Stimulated activated CD4-positive, alpha-beta T cell treated with anti-CD3 and anti-CD28 coated beads, Interleukin-4, amount 100 ng/mL, for 48 hours (primary cell): Measurements from ENCODE around the gene TESK2.
"Not testable (repeated sequence)": the region's sequence is repeated elsewhere in the genome, so short reads cannot be mapped to it uniquely, and the experiment has no call there.

Experiments
- DNase-seq, 2 donors: peaks; one replicate each; pipeline ENCODE4 v3.0.0-alpha.2; 2020; ENCODE audit warnings: low read depth in 2 of 2

Gene TESK2

DNA sequence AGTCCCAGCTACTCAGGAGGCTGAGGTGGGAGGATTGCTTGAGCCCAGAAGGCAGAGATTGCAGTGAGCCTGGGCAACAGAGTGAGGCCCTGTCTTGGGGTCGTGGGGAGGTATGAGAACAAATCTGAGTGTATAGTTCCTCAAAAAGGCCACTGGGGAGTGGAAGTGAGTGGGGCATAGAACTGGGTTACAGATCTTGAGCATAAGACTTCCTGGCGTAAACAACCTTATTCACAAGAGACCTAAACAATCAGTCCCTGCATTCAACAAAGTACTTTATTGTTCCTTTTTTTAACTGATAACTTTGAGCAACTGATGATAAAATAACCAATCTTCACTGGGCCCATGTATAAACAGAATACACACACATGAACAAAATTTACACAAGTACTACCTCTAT, 78.1 kb downstream of the TESK2 start:
- DNase-seq = no peak

DNA sequence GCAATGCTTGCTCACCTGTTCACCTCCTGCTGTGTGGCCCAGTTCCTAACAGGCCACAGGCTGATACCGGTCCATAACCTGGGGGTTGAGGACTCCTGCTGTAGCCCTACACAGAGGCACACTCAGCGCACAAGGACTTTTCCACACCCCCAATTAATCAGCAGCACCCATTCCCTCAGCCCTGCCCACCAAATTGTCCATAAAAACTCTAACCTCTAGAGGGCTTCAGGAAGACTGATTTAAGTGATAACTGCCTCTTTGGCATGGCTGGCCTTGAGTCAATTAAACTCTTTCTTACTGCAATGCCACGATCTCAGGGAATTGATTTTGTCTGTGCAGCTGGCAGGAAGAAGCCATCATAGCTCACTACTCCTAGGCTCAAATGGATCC, 79.5 kb downstream of the TESK2 start:
- no peak for DNase-seq

DNA sequence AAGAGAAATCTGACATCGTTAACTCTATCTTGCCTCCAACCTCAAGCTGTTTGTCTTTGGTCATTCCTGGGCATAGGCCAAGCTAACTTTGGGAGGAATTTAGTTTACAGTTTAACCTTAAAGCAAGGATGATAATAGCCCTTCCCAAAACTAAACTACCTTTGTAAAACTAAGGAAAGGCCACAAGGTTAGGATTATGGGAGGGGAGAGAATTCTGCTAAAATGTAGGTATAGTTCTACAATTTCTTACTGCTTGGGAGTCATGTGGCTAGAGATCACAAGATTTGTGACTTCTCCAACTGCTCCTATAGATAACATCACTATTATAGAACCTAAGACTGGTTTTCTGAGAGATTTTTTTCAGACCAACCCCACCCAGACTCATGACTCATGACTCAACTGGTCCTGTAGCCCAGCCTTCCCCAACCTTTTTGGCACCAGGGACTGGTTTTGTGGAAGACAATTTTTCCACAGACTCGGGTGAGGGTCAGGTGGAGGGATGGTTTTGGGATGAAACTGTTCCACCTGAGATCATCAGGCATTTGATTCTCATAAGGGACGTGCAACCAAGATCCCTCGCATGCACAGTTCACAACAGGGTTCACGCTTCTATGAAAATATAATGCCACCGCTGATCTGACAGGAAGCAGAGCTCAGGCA, 80.0 kb downstream of the TESK2 start:
- no peak for DNase-seq

DNA sequence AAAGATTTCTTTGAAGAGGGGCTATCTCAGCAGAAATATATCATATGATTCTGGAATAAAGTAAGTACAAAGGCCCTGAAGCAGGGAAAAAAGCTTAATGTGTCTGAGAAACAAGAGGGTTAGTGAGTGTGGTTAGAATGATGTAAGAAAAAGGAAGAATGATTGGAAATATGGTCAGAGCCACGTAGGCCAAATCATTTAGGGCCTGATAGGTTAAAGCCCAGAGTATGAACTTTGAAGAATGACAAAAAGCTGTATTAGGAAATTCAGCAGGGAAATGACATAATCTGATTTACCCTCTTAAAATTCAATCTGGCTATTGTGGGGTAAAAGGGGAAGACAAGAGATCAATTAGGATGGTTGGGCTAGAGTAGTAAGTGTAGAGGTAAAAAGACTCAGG, 81.7 kb downstream of the TESK2 start:
- DNase-seq = no peak

DNA sequence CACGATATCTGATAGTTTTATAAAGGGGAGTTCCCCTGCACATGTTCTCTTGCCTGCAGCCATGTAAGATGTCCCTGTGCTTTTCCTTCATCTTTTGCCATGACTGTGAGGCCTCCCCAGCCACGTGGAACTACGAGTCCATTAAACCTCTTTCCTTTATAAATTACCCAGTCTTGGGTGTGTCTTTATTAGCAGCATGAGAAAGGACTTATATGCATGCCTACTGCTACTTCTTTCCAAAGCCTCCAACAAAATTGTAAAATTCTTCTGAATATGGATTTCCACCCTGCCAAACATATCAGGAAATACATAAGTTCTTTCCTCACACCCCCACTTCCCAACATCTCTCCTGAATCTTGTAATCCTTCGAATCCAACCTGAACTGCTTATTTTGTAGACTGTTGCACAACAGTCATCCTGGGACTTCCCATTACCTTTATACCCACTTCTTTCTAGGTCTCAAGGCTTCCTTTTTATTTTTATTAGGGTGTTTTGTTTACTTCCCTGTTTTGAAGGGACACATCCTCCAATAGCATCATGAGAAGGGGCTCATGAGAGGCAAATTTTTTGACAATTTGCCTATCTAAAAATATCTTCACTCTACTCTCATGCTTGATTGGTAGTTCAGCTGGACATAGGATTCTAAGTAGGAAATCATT, 83.2 kb downstream of the TESK2 start:
- DNase-seq = no peak

DNA sequence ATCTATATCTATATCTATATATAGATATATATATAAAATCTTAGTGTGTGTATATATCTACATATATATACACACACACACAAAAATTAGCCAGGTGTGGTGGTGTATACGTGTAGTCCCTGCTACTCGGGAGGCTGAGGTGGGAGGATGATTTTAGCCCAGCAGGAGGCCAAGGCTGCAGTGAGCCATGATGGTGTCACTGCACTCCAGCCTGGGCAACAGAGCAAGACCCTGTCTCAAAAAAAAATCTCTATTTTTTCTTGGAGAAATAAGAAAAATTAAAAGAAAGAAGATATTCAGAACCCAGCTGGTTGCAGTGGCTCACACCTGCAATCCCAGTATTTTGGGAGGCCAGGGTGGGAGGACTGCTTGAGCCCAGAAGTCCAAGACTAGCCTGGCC, 85.3 kb downstream of the TESK2 start:
- DNase-seq = no peak

DNA sequence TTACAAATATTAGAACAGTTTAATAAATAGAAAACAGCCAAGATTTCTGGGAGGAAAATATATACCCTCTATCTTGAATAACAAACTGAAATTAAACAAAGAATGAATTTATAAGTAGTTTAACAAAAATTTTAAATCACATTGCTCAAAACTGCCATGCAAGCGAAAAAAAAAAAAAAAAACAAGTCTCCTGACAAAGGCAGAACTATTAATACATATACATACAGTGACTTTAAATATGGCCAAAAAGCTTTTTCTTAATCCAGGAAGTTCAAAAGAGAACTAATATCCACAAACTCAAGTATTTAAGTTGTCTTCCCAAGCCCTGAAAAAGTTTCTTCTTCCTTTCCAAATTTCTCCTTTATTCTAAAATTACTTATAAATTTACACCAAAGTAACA, 87.2 kb downstream of the TESK2 start:
- no peak for DNase-seq

DNA sequence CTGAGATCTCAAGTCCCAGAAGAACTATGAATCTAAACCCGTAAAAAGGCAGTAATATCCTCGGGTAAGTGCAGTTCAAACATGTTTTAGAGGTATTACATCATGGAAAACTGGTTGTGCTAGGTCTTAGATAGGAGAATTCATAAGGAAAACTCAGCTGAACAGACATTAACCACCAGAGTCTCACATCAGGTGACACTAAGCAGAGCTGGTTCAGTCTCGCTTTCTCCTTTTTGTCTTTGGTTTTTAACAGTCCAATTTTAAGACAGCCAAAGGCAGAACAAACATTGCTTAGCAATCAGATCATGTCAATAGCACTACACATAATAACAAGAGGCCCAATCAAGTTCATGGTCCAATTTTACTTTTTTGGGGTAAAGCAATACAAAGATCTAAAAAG, 87.7 kb downstream of the TESK2 start:
- DNase-seq = no peak

DNA sequence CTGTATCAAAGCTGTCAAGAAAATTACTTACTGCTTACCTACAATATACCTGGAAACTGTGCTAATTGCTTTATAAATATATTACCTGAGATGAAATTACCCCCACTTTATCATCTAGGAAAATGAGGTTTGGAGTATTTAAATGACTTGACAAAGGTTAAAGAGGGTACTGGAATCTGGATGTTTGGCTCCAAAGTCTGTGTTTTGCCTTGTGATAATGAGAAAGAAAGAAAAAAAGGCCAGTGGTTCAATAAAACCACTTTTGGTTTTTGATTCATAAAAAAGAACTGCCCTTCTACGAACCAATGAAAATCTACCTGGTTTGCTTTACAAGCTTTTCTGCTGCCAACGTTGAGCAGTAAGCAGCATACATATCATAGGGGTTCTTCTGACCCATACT, 89.4 kb downstream of the TESK2 start:
- no peak for DNase-seq

DNA sequence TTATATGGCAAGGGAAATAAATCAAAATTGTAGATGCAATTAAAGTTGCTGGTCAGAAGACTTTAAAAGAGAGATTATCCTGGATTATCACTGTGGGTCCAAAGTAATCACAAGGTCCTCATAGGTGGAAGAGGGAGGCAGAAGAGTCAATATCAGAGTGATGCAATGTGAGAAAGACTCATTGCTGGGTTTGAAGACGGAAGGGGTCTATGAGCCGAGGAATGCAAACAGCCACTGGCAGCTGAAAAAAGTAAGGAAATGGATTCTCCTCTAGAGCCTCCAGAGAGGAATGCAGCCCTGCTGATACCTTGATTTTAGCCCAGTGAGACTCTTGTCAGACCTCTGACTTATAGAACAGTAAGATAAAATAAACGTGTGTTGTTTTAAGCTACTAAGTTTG, 90.9 kb downstream of the TESK2 start:
- DNase-seq = no peak

DNA sequence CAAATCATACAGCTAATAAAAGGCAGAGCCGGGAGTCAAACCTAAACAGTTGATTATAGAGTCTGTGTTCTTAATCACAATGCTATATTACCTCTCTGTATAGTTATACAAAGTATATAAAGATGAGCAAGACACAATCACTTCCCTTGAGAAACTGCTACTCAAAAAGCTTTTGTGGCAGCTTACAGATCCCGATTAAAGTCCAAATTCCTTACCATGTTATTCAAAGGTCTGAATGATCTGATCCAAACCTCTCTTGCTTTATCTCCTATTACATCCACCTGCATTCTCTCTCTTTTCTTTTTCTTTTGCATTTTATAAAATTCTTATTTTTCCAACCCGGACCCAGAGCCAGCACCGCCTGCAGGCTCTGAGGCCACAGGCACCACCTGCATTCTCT, 93.7 kb downstream of the TESK2 start:
- DNase-seq = no peak

DNA sequence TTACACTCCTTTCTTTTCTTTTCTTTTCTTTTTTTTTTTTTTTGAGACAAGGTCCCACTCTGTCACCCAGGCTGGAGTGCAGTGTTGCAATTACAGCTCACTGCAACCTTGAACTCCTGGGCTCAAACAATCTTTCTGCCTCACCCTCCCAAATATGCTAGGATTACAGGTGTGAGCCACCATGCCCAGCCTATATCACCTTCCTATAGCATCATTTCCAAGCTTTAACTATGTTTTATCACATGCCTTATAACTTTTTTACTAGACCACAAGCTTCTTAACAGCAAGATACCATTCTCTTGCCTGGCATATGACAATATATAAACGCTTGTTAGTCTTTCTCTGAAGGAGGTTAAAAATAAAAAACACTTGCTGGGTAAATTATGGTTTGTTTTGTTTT, 95.4 kb downstream of the TESK2 start:
- DNase-seq = no peak

DNA sequence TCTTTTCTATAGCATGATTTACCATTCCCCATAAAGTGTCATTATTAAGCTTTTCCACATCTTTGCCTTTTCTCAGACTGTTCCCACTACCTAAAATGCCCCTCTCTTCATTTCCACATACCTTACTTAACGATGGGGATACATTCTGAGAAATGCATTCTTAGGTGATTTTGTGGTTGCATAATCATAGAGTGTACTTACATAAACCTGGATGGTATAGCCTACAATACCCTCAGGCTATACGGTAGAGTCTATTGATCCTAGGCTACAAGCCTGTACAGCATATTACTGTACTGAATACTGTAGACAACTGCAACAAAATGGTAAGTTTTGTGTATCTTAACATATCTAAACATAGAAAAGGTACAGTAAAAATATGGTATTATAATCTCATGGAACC, 95.9 kb downstream of the TESK2 start:
- DNase-seq = no peak

DNA sequence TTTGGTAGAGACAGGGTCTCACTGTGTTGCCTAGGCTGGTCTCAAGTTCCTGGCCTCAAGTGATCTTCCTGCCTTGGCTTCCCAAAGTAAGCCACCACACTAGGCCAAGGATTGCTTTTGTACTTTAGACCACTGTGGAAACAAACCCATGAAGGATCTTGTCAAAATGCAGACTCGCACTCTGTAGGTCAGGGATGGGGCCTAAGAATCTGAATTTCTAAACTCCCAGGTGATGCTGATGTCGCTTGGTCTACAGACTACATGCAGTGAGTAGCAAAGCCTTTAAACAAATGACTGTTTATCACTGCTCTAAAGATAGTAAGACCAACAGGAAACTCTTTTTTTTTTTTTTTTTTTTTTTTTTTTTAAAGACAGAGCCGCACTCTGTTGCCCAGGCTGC, 96.6 kb downstream of the TESK2 start:
- no peak for DNase-seq

DNA sequence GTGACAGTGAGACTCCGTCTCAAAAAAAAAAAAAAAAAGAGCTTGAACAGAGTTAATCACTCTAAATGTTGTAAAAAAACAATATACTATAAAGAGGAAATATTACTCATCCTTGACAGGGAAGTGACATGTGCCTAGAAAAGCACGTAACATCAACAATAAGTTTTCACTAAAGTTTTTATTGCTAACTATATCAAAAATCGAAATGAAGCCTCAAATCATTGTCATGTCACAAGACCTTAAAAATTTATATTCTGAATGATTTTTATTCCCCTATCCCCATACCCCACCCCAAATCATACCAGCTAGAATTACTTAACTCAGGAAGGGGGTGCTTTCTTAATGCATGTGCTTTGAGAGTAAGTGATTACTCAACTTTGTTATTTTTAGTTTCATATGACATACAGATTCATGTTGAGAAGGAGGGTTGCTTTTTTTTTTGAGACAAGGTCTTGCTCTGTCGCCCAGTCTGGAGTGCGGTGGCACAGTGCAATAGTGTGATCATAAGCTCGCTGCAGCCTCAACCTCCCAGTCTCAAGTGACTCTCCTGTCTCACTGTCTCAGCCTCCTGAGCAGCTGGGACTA, 97.2 kb downstream of the TESK2 start:
- no peak for DNase-seq

DNA sequence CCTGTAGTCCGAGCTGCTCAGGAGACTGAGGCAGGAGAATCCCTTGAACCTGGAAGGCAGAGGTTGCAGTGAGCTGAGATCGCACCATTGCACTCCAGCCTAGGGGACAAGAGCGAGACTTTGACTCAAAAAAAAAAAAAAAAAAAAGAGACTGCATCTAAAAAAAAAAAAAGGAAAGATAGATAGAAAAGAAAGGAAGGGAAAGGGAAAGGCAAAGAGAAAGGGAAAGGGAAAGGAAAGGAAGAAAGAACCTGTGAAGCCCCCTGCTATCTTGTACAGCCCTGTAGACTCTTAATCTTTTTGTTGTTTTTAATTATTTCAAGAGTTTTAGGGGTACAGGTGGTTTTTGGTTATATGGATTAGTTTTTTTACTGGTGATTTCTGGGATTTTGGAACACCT, 104.7 kb downstream of the TESK2 start:
- no peak for DNase-seq

DNA sequence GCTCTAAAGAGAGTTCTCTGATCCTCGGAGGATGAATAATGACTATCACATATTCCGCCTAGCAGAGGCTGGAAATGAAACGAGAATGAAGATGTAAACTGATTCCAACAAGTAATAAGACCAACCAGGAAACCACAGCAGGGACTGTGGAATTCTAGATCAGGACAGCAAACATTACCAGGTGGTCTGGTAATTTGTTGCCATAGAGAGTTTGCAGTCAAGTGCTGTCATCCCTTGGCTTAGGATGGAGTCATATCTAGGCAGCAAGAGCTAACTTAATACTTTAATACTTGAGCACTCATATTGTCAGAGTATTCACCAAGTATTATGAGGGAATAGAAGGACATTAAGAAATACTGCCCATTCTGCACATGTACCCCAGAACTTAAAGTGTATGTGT, 105.7 kb downstream of the TESK2 start:
- DNase-seq = no peak

DNA sequence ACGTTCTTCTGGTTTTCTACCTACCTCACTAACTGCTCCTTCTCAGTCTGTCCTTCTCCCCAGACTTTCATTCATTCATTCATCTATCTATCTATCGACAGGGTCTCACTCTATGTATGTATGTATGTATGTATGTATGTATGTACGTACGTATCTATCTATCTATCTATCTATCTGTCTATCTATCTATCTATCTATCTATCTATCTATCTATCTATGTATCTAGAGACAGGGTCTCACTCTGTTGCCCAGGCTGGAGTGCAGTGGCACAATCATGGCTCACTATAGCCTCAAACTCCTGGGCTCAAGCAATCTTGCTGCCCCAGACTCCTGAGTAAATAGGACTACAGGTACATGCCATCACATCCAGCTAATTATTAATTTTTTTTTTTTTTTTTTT, 106.8 kb downstream of the TESK2 start:
- not testable (repeated sequence) for DNase-seq

DNA sequence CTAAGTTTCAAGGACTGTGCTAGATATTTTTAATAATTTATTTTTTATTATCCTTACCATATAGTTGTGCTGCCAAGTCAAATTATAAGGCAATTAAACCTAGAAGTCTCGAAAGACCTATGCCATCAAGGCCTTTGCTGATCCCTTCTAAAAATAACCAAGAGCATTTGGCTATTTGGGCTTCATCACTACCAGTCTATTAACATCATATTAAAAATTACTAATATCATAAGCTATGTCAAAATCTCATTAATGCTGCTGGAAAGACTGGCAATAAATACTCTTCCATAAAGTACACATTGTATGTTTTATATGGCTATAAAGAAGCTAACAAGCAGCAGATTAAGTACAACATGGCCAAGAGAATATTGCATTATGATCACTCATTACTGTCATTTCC, 107.8 kb downstream of the TESK2 start:
- no peak for DNase-seq

DNA sequence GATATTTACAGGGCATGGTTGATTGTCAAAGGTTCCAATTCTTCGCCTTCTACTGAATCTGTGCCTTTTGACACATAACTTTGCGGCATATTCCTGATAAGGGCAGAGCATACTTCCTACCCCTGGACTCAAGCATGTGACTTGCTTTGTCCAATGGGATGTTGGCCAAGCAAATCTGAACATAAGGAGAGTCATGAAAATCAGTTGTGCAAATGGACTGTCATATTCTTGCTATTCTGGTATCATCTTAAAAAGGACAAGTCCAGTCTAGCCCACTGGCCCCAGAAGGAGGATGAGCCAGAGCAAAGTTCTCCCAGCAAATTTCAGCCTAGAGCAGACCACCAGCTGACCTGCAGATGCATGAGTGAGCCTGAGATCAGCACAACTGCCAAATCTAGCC, 109.7 kb downstream of the TESK2 start:
- no peak for DNase-seq

DNA sequence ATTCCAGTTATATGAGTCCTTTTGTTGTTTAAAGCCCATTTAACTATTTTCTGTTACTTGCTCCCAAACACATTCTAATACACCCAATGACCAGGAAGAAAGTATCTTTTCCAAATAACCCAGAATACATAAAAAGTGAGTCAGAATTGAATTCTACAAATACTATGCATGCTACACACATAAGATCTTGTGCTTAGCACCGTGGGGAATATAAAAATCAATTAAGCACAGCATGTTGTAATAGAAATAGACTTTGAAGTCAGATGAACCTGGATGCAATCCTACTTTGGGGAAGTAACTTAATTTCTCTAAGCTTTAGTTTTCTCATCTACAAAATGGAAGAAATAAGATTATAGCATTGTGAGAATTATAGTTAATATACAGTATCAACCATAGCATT, 110.2 kb downstream of the TESK2 start:
- DNase-seq = no peak

DNA sequence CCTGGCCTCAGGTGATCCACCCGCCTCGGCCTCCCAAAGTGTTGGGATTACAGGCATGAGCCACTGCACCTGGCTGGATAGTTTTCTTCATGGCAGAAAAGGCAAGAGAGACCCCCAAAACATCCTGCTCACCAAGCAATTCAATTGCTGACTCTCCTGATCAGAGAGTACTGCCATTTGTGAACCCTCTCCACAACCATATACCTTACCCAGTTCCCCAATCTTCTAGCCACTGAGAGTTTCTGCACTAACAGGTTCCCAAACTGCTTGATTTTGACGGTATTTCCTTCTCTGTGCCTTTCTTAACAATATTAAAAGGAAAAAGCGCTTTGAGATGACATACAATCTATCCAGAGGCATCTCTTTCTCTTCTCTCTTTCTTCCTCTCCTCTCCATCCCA, 110.8 kb downstream of the TESK2 start:
- DNase-seq = no peak

DNA sequence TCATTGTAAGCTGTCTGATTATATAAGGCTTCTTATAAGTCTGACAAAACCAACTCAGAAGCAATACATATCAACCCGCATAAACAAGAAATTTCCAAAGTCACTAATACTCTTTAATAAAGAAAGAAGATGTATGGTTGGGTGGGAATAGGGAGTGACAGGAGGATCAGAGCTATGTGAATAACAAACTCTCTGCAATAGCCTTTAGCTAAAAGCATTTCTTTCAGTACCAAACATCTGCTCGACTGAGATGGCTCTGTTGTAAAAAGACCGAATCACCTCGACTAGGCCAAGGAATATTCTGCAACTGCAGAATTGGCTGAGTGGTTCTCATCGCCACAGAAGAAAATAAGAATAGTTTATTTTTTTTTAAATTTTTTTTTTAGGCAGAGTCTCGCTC, 111.4 kb downstream of the TESK2 start:
- DNase-seq = no peak

DNA sequence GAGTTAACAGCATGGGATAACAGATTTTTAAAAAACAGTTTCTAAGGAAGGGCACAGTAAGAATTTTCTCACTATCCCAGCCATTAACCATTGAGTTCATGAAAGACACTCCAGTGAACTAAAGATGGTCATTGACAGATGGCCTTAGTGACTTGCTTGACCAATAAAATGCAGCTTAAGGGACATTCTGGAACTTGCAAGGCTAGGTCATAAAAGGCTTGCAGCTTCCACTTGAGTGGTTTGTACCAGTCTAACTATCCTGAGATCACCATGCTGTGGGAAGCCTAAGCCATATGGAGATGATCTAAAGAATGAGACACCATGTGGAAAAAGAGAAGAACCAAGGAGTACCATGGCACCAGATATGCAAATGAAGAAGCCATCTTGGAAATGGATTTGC, 112.8 kb downstream of the TESK2 start:
- DNase-seq = no peak
